Endodermal cell (in vitro differentiated cells): ENCODE measurements around the gene VIT. TPM values are rescaled to one million over a fixed set of nuclear protein-coding genes. Genes with fewer than 3 reads are reported as not detected.

Source experiments
- DNase-seq: peaks from one replicate; pipeline ENCODE4 v3.0.0-alpha.2; 2017
- H3K27ac ChIP-seq: 2 replicates; pipeline ENCODE4 v1.5.1; 2013; ENCODE audit warnings: mild to moderate bottlenecking, low read depth, low read length, moderate library complexity
- H3K27me3 ChIP-seq: 2 replicates; pipeline ENCODE4 v1.6.1; 2013; ENCODE audit warnings: mild to moderate bottlenecking, low read length, moderate library complexity; ENCODE audit not compliant: insufficient read depth, control insufficient read depth, poor library complexity, severe bottlenecking
- H3K36me3 ChIP-seq: 2 replicates; pipeline ENCODE4 v1.7.0; 2013; ENCODE audit warnings: mild to moderate bottlenecking, low read length, moderate library complexity; ENCODE audit not compliant: control insufficient read depth, insufficient read depth
- H3K4me1 ChIP-seq: one replicate; pipeline ENCODE4 v1.7.0; 2013; ENCODE audit warnings: low read length; ENCODE audit not compliant: control insufficient read depth, insufficient read depth
- H3K4me3 ChIP-seq: 2 replicates; pipeline ENCODE4 v1.5.1; 2013; ENCODE audit warnings: mild to moderate bottlenecking, low read length, moderate library complexity
- H3K9ac ChIP-seq: 2 replicates; pipeline ENCODE4 v1.6.1; 2013; ENCODE audit warnings: mild to moderate bottlenecking, low read length, moderate library complexity; ENCODE audit not compliant: poor library complexity, severe bottlenecking; ENCODE audit errors: extremely low read depth
- H3K9me3 ChIP-seq: 2 replicates; pipeline ENCODE4 v1.6.1; 2013; ENCODE audit warnings: mild to moderate bottlenecking, low read length, moderate library complexity; ENCODE audit not compliant: control insufficient read depth
- H3K27ac Mint-ChIP-seq: 2 replicates; pipeline ENCODE4 v1.8.0; 2020; ENCODE audit warnings: mixed read lengths
- H3K27me3 Mint-ChIP-seq: 2 replicates; pipeline ENCODE4 v1.8.0; 2021; ENCODE audit warnings: mild to moderate bottlenecking, mixed read lengths; ENCODE audit not compliant: insufficient read depth
- H3K36me3 Mint-ChIP-seq: 2 replicates; pipeline ENCODE4 v1.8.0; 2020; ENCODE audit warnings: low read depth, mixed read lengths
- H3K4me1 Mint-ChIP-seq: 2 replicates; pipeline ENCODE4 v1.8.0; 2020; ENCODE audit warnings: mixed read lengths
- H3K4me3 Mint-ChIP-seq: 2 replicates; pipeline ENCODE4 v1.8.0; 2020; ENCODE audit warnings: mild to moderate bottlenecking, moderate library complexity, mixed read lengths
- H3K9me3 Mint-ChIP-seq: 2 replicates; pipeline ENCODE4 v1.8.0; 2020; ENCODE audit warnings: mild to moderate bottlenecking, mixed read lengths
- CTCF ChIP-seq: fragments of 200-600 bp; sonication (generic); conservative IDR thresholded peaks from 2 replicates; pipeline ENCODE4 v1.5.0; 2021; ENCODE audit warnings: antibody characterized with exemption, mild to moderate bottlenecking
- WGBS, 2 experiments: methylation state at CpG; one replicate each; pipeline versions ENCODE4 v1.1.5 to v1.1.7; 2013; ENCODE audit warnings: missing lambda C conversion rate in 2 of 2, mixed read lengths in 1 of 2; ENCODE audit not compliant: insufficient coverage in 1 of 2, insufficient read length in 1 of 2; 5-methylcytosine and 5-hydroxymethylcytosine counted together
- total RNA-seq, 2 donors: library from RNA; stranded (reverse); fragmentation: NEBNext Ultra II Directional in 1 of 2; extraction: Animal tissue kit (Norgen Biotek cat#: 25700) in 1 of 2; gene quantifications; 2 replicates in 1 of 2; 3 replicates in 1 of 2; pipeline ENCODE4 v1.2.1, GENCODE V29; 2021

The VIT gene
- total RNA-seq, 2 donors from 2014 or later = 0.53 TPM; not detected in 1

GRCh38 chr2:36809069-36809445 lies 112.5 kb downstream of the VIT start:
- peaks cover 4% of the 10 kb centered on the region for H3K9me3 ChIP-seq
- H3K27me3 ChIP-seq = no peaks in the 10 kb centered on the region
- no peak overlapping the region for H3K9ac ChIP-seq
- H3K27me3 Mint-ChIP-seq = peaks cover 2% of the 10 kb centered on the region
- H3K9me3 Mint-ChIP-seq = peaks cover 7% of the 10 kb centered on the region
- H3K4me1 ChIP-seq = no peaks in the 10 kb centered on the region
- no peak overlapping the region for H3K4me3 Mint-ChIP-seq
- H3K4me1 Mint-ChIP-seq = peaks cover 2% of the 10 kb centered on the region
- H3K36me3 ChIP-seq = no peaks in the 10 kb centered on the region
- H3K36me3 Mint-ChIP-seq = no peaks in the 10 kb centered on the region
- no peak overlapping the region for H3K4me3 ChIP-seq
- DNase-seq = no peak
- no peak overlapping the region for H3K27ac Mint-ChIP-seq
- 92 to 100% methylated on average over 3 of the region's 3 CpGs for WGBS, 2 experiments
- H3K27ac ChIP-seq = no peak overlapping the region
- no peak for TF ChIP-seq CTCF

GRCh38 chr2:36811071-36811470 lies 114.6 kb downstream of the VIT start:
- Histone ChIP-seq H3K9ac (no peak overlapping the region), H3K27me3 (no peaks in the 10 kb centered on the region), H3K36me3 (no peaks in the 10 kb centered on the region), H3K4me3 (no peak overlapping the region), H3K9me3 (peaks cover 4% of the 10 kb centered on the region), H3K27ac (no peak overlapping the region), H3K4me1 (no peaks in the 10 kb centered on the region)
- DNase-seq = peak; percentile 23
- Mint-ChIP-seq H3K27me3 (peaks cover 2% of the 10 kb centered on the region), H3K4me3 (no peak overlapping the region), H3K9me3 (peaks cover 7% of the 10 kb centered on the region), H3K4me1 (peaks cover 2% of the 10 kb centered on the region), H3K27ac (no peak overlapping the region), H3K36me3 (no peaks in the 10 kb centered on the region)
- TF ChIP-seq CTCF = no peak
- WGBS, 2 experiments = 88 to 92% methylated on average over 1 to 5 of the region's 5 CpGs

DNA sequence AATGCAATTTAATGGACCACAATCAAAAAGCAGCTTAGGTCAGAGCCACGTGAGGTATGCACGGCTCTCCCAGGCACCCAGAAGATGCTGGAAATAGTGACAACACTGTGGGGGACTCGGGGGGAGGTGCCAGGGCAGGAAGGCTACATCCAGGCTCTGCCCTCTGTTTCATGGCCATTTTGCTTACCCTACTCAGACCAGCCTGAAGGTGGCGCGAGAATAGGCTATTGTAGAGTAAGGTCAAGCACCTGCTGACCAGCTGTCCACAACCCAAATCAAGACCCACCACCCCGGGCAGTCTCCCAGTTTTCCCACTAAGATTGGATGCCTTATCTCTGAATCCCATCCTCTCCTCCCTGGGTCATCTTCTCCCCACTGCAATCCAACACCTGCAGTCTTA lies 115.7 kb downstream of the VIT start:
- Histone ChIP-seq H3K27me3 (no peaks in the 10 kb centered on the region), H3K36me3 (no peaks in the 10 kb centered on the region), H3K4me1 (no peaks in the 10 kb centered on the region), H3K4me3 (no peak overlapping the region), H3K27ac (no peak overlapping the region), H3K9ac (no peak overlapping the region), H3K9me3 (peaks cover 4% of the 10 kb centered on the region)
- Mint-ChIP-seq H3K27ac (no peak overlapping the region), H3K4me3 (no peak overlapping the region), H3K9me3 (peaks cover 7% of the 10 kb centered on the region), H3K36me3 (no peaks in the 10 kb centered on the region), H3K4me1 (peaks cover 2% of the 10 kb centered on the region), H3K27me3 (peaks cover 2% of the 10 kb centered on the region)
- TF ChIP-seq CTCF = peak; percentile 78
- WGBS, 2 experiments = 45 to 55% methylated on average over 2 to 6 of the region's 6 CpGs
- DNase-seq = peak; percentile 90
